HCEC 1CT (cell line): ENCODE results near the gene SPACA7.
"Not testable (repeated sequence)": the region's sequence is repeated elsewhere in the genome, so short reads cannot be mapped to it uniquely, and the experiment has no call there.

Experiments used
- DNase-seq: peaks from one replicate; pipeline ENCODE4 v3.0.0-alpha.2; 2017

SPACA7 gene

GRCh38 chr13:112431734-112432133 lies 55.6 kb downstream of the SPACA7 start:
- DNase-seq = no peak

- DNase-seq = not testable (repeated sequence)
Observed at GRCh38 chr13:112432734-112433133, 56.6 kb downstream of the SPACA7 start.

DNA sequence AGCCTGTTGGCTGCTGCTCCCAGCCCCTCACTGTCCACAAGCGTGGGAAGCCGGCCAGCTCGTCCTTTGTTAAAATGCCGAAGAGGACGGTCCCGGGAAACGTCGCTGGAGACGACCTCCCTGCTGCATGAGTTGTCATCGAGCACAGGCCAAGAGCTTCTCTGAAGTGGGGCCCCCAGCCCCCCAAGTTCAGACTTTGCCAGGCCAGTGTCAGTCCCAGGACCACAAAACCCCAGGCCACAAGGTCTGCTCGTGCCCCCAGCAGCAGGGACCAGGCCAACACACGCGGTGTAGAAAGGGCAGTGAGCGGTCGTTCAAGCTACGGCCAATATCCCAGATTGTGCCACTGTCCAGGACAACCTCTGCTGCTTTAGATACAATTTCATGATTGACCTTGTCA lies 57.4 kb downstream of the SPACA7 start:
- not testable (repeated sequence) for DNase-seq

- DNase-seq = no peak
Observed at GRCh38 chr13:112434032-112434431, 57.9 kb downstream of the SPACA7 start.

DNA sequence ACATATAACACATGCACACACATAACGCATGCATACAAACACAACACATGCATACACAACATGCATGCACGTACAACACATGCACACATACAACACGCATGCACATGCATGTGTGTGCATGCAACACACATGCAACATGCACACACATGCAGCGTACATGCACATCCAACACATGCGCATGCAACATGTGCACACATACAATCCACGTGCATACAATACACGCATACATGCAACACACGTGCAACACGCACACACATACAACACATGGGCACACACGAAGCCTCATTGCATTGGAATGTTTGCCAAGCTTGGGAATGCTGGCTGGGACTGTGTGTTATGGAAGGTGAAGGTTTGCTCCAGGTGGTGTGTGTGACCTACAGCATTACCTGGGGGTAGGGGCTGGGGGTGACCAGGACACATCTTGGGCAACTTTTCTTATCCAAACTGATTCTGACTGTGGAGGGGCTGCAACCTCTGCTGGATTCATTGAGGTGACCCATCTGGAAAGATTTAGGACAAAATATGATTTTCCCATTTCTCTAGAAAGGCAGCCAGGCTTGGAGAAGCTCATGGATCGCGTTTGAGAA lies 58.9 kb downstream of the SPACA7 start:
- no peak for DNase-seq

- no peak for DNase-seq
Observed at GRCh38 chr13:112435973-112436372, 59.8 kb downstream of the SPACA7 start.

DNA sequence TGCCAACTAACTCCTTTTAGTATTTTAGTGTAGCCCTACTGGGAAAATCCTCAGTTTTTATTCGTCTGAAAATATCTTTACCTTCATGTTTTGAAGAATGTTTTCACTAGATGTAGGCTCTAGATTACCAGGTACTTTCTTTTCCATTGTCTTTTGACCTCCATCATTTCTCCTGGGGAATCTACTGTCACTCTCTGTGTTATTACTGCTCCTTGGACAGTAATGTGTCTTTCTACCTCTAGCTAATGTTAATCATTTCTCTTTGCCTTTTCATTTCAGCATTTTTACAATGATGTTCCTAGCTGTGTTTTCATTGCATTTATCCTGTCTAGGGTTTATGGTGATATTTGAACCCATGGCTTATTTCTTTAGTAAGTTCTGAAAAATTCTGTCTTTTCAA lies 61.9 kb downstream of the SPACA7 start:
- no peak for DNase-seq

GRCh38 chr13:112438515-112438914 lies 62.4 kb downstream of the SPACA7 start:
- DNase-seq = no peak

DNA sequence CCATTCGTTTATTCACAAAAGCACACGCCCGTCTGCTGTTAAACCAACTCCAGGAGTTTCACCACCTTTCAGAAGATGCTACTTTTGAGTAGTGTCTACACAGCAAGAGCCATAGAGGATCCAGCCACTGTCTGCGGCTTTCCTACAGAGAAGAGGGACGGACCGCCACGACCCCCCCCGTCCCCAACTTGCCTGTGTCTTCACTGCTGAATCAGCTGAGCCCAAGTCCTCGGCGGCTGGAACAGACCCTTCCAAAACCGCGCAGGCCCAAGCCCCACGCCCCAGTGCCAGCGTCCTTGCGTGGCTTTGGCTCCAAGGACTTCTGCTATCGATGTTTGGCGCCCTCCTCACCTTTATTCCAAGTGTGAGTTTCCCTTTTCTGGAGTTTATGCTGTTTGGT lies 65.1 kb downstream of the SPACA7 start:
- DNase-seq = no peak

DNA sequence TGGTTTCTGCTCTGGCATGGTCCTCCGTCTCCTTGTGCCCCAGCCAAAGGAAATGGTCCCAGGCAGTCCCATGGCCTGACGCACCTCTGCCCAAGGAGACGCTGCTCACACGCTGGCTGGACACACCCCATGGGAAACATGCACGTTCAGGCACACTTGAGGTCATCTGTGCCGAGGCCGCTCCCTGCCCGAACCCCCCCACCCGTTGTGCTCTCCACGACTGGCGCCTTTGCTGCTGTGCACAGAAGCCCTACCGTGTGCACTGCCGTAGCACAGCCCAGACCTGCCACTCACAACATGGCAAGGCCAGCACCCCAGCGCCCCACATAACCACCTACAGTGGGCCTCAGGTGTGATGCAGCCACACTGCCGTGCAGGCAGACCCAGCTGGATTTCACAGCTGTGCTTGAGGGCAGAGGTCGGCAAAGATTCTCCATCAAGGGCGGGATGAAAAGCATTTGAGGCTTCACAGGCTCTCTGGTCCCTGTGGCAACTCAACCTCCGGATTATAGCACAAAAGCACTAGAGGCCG lies 65.7 kb downstream of the SPACA7 start:
- DNase-seq = no peak

- DNase-seq = no peak
Observed at GRCh38 chr13:112442483-112443090, 66.4 kb downstream of the SPACA7 start.

DNA sequence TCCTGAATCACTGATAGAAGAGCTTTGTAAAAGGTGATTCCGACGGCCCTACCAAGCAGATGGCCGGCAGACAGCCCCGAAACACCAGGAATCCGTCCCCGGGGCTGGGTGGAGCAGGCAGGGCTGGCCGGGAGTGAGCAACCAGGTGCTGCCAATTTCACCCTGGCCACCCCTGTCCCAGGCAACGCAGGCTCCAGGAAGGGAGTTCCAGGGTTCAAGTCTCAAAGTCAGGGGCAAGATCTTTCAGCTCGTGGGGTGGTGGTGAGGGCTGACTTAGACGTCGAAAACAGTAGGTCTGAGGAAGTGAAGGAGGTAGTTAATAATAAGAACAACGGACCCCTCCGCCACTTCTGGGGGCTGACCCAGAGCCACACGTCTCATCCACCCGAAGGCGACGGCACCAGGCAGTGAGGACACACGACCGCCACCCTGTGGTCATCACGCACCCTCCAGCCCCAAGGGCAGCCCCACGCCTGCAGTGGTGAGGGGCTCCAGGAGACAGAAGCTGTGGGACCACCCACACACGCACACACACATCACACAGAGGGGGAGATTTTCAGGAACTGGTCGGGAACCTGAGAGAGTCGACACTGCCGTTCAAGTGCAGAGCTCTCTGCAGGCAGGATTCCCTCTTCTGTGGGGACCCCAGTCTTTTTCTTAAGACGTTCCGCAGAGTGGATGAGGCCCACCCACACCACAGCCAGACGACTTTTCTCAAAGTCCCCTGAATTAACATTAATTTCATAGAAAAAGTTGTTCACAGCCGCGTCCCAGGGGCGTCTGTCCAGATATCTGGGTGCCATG lies 67.2 kb downstream of the SPACA7 start:
- DNase-seq = no peak

DNA sequence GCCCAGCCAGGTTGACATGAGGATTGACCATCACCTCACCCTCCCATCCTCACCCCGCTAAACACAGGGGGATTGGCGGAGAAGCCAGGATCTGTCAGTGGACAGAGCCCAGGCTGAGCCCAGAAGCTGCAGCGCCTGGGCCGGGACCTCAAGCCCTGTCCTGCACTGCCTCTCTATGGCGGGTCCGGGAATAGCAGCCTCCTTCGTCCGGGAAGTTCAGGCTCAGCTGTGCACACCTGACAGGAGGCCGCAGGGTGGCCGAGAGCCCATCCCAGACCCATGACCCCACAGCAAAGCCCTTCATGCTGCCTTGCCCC lies 67.8 kb downstream of the SPACA7 start:
- peak; percentile 24 for DNase-seq

DNA sequence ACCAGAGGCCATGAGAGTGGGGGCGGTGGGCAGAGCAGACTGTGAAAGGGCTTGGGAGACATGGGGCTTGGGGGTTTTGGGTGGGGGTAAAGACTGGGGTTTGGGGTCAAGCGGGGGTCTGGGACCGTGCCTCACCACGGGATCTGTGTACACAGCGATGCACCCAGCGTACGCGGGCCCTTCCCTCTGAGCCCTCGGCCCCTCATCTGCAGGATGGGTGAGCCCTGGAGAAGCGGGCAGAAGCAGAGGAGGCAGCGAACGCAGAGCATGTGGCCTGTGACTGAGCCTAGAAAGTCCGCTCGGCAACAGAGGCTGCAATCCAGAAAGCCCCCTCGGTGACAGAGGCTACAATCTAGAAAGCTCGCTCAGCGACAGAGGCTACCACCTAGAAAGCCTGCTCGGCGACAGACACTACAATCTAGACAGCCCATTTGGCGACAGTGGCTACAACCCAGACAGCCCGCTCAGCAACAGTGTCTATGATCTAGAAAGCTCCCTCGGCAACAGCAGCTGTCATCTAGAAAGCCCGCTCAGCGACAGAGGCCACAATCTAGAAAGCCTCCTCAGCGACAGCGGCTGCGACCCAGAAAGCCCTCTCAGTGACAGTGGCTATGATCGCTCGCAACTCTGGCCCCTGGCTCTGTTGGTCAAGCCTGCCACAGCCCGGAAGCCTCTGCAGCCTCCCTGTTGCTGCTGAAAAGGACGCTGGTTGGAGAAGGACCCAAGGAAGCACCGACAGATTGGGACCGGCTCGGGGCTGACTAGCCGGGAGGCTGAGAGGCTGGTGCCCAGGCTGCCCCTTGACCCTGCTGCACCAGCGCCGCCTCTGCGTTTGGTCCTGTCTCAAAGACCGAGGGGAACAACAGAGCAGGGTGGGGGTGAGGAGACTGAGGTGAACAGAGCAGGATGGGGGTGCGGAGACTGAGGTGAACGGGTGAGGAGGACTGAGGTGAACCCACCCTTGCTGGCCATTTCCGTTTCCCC lies 68.6 kb downstream of the SPACA7 start:
- DNase-seq = no peak

DNA sequence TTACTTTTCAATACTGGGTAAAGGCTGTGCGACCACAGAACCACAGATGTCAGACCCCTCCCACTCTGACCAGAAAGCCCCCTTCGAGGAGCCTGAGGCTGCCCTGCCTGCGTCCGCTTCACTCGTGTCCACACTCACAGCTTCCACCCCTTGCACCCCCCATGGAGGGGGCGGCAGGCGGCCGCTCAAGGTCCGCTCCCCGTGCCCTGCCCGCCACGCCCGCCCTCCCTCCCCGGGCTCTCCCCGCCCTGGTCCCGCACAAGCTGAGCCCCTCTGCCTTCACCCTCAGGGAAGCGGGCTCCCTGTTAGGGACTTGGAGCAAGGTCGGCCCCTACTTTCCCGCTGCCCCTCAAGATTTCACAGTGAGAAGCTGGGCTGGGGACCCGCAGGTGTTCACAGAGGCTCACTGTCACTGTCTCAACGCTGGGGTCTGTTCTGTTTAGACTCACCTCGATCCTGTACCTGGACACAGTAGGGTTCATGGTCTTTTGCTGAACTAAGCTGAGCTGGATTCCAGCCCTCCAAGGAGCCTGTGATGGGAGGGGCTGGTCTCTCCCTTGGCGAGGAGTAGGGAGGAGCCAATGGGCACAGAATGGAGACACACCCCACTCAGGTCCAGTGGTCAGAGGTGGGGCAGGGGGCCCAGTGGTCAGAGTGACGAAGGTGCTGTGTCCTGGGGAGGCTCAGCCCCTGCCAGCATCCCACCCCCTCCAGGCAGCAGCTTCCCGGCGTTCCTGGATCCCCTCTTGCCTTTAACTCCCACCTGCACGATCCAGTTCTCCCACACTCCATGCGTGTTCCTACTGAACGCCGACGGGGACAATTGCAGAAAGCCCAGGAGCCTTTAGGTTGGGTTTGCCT lies 69.5 kb downstream of the SPACA7 start:
- DNase-seq = no peak

DNA sequence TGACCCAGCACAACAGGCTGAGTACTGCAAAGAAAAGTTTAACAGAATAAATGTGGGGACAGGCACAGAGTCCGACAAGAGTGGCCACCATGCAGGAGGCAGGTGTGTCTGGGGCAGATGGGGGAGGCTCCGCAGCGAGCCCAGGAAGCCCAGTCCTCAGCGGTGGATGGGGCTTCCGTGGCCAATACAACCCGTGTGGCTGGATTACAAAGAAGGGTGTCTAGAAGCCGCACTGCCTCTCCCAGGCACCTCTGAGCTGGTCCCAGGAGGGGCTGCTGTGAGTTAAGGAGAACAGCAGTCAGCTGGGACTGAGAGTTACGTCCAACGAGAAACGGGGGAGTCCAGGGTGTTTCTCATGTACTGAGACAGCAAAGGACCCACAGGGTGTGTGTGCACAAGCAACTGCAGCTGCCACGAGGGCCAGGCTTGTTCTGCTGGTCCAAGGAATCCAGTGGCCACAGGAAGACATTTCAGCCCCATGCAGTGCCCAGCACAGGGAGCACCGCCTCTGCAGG lies 70.2 kb downstream of the SPACA7 start:
- DNase-seq = no peak

DNA sequence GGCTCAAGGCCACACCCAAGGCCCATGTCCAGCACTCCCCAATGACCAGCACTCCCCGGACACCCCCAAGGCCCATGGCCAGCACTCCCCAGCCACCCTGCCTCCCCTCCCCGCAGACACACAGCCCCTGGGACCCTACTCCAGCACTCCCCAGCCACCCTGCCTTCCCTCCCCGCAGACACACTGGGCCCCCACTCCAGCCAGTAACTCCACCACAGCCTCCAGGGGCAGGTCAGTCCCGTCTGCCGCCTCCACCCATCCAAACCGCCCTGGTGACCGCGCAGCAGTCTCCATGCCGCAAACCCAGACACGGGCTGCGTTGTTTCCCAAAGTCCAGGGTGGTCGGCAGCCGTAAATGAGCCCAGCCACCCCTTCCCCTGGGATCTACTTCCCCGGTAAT lies 70.7 kb downstream of the SPACA7 start:
- DNase-seq = no peak

- DNase-seq = no peak
Observed at GRCh38 chr13:112447306-112447705, 71.2 kb downstream of the SPACA7 start.

- DNase-seq = no peak
Observed at GRCh38 chr13:112447761-112448603, 71.8 kb downstream of the SPACA7 start.

- DNase-seq = no peak
Observed at GRCh38 chr13:112448621-112449544, 72.7 kb downstream of the SPACA7 start.
